ENCODE measurements around the gene COL4A2. TPM values are rescaled to one million over a fixed set of nuclear protein-coding genes. Genes with fewer than 3 reads are reported as not detected.

Gene COL4A2
- total RNA-seq, 1 donor from 2014 or later, result 7.6 TPM

DNA sequence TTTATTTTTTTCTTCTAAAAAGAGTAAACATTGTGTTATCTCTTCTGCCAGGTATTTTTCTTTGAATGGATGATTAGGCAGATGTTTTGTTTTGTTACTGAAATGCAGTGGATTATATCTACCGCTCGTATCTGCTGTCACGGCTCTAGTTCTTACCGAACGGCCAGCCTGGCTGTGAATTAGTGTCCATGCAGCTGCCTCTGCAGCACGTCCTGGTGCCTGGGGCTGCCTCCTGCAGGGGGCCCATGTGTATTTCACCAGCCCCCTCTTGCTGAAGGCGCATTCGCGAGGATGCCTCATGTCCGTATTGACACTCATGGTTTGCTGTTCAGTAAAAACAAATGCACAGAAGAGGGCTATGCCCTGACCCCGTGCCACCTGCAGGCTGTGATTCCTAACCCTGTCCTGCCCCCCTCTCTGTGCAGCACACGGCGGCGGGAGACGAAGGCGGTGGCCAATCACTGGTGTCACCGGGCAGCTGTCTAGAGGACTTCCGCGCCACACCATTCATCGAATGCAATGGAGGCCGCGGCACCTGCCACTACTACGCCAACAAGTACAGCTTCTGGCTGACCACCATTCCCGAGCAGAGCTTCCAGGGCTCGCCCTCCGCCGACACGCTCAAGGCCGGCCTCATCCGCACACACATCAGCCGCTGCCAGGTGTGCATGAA lies 204.6 kb downstream of the COL4A2 start:
- peaks cover 2% of the 10 kb centered on the region for H3K36me3 ChIP-seq (ENCODE audit: control insufficient read depth, insufficient read depth, low read length)
- no peaks in the 10 kb centered on the region for H3K27me3 ChIP-seq (ENCODE audit: control insufficient read depth, insufficient read depth, low read length)
- DNase-seq (ENCODE audit: low read depth) (no peak), FAIRE-seq (no peak)
- no peak for TF ChIP-seq CTCF (IDR thresholded peaks at IDR 0.05; ENCODE audit: insufficient read depth, low read length, severe bottlenecking)
- H3K4me3 ChIP-seq (ENCODE audit: low read depth, low read length), result no peak overlapping the region

- TF ChIP-seq CTCF (IDR thresholded peaks at IDR 0.05; ENCODE audit: insufficient read depth, low read length, severe bottlenecking), result no peak
- Histone ChIP-seq H3K4me3 (ENCODE audit: low read depth, low read length) (no peak overlapping the region), H3K36me3 (ENCODE audit: control insufficient read depth, insufficient read depth, low read length) (peaks cover 2% of the 10 kb centered on the region), H3K27me3 (ENCODE audit: control insufficient read depth, insufficient read depth, low read length) (no peaks in the 10 kb centered on the region)
- DNase-seq (ENCODE audit: low read depth), result no peak
- FAIRE-seq, result no peak
These were observed 205.2 kb downstream of the COL4A2 start for GRCh38 chr13:110512198-110512740.

DNA sequence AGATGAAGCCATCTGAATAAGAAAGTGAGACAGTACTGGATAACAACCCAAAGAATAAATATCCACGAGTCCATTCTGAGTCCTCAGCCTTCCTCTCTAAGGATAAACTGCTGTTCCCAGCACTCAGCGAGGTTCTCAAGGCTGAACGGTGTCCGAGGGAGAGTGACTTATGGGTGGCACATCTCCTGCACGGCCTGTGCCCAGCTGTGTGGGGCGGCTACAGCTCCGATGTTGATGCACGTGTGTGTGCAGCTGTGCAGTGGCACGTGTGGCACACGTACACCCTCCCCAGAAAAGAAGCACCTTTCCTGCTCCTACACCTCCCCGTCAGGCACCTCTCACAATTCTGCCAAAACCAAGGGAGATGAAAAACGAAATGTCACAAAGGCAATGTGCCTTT lies 209.4 kb downstream of the COL4A2 start:
- no peak for TF ChIP-seq CTCF (IDR thresholded peaks at IDR 0.05; ENCODE audit: insufficient read depth, low read length, severe bottlenecking)
- FAIRE-seq (no peak), DNase-seq (ENCODE audit: low read depth) (no peak)
- H3K4me3 ChIP-seq (ENCODE audit: low read depth, low read length), result no peak overlapping the region
- no peaks in the 10 kb centered on the region for H3K36me3 ChIP-seq (ENCODE audit: control insufficient read depth, insufficient read depth, low read length)
- no peaks in the 10 kb centered on the region for H3K27me3 ChIP-seq (ENCODE audit: control insufficient read depth, insufficient read depth, low read length)

GRCh38 chr13:110517505-110518225 lies 210.6 kb downstream of the COL4A2 start:
- TF ChIP-seq CTCF (IDR thresholded peaks at IDR 0.05; ENCODE audit: insufficient read depth, low read length, severe bottlenecking), result no peak
- Histone ChIP-seq H3K27me3 (ENCODE audit: control insufficient read depth, insufficient read depth, low read length) (no peaks in the 10 kb centered on the region), H3K36me3 (ENCODE audit: control insufficient read depth, insufficient read depth, low read length) (no peaks in the 10 kb centered on the region), H3K4me3 (ENCODE audit: low read depth, low read length) (no peak overlapping the region)
- no peak for DNase-seq (ENCODE audit: low read depth)
- FAIRE-seq, result no peak

GRCh38 chr13:110518226-110518525 lies 211.1 kb downstream of the COL4A2 start:
- H3K4me3 ChIP-seq (ENCODE audit: low read depth, low read length), result no peak overlapping the region
- no peaks in the 10 kb centered on the region for H3K36me3 ChIP-seq (ENCODE audit: control insufficient read depth, insufficient read depth, low read length)
- DNase-seq (ENCODE audit: low read depth) (no peak), FAIRE-seq (no peak)
- no peak for TF ChIP-seq CTCF (IDR thresholded peaks at IDR 0.05; ENCODE audit: insufficient read depth, low read length, severe bottlenecking)
- no peaks in the 10 kb centered on the region for H3K27me3 ChIP-seq (ENCODE audit: control insufficient read depth, insufficient read depth, low read length)
